Ammon's horn (tissue), 1 donor: ENCODE measurements around the gene PFKFB2.

Experiments used
- DNase-seq: peaks from one replicate; pipeline ENCODE4 v3.0.0-alpha.2; 2016; ENCODE audit warnings: low spot score

Gene PFKFB2

DNA sequence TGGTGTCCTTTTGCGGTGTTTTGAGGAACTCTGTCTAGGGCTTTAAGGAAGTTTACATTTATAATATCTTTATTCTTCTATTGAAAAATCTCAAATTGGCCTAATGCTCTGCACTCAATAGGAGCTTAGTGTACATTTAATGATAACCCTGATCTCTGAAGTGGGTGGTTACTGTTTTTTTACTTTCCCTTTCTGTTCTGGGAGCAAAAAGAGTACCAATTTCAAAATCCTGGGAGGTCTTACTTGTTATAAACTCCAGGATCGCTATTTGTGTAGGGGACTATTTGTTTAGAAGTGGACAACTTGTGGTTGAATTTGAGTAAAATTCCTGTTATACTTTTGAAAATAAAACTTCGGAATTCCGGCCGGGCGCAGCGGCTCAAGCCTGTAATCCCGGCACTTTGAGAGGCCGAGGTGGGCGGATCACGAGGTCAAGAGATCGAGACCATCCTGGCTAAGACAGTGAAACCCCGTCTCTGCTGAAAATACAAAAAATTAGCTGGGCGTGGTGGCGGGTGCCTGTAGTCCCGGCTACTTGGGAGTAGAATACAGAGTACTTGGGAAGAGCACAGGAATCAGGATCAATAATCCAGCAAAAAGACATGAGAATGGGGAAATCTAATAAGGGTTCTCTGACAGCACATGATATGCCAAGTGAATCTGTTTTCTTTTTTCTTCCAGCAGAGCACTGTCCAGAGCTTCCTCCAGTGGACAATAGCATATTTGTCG, 36.7 kb downstream of the PFKFB2 start:
- no peak for DNase-seq

DNA sequence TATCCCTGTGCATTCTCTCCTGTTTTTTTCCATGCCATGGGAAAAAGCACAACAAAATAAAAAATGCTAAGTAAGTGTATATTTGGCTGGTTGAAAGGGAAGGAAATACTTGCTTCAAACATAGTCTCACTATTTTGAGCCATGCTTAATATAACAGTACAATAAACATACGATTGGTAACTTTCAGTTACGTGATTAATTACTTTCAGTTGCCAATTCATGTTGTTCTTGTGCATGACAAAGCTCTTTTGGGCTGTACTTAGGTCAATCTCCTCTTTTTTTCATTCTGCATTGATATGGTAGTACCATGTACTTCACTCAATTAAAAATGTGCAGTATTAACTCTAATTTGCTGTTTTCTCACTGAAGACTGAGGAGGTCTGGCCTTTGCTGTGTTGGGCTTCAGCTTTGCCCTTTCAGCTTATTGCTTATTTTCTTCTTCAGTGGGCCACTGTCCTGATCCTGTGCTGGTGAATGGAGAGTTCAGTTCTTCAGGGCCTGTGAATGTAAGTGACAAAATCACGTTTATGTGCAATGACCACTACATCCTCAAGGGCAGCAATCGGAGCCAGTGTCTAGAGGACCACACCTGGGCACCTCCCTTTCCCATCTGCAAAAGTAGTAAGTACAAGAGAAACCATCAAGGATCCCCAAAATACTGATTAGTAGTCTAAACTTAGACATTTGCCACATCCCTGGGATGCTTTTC, 38.3 kb downstream of the PFKFB2 start:
- DNase-seq: no peak

DNA sequence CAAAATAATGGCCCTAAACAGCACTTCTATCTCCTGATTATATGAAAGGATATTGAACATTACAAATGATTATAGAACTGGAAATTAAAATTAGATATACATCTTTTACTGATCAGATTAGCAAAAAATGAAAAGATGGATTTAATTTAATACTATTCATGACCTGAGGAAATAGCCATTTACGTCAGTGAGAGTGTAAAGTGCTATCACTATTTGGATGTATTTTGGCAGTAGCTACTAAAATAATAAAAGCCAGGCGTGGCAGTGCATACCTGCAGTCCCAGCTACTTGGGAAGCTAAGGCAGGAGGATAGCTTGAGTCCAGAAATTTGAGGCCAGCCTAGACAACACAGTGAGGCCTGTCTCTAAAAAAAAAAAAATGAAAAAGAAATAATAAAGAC, 40.9 kb downstream of the PFKFB2 start:
- no peak for DNase-seq

DNA sequence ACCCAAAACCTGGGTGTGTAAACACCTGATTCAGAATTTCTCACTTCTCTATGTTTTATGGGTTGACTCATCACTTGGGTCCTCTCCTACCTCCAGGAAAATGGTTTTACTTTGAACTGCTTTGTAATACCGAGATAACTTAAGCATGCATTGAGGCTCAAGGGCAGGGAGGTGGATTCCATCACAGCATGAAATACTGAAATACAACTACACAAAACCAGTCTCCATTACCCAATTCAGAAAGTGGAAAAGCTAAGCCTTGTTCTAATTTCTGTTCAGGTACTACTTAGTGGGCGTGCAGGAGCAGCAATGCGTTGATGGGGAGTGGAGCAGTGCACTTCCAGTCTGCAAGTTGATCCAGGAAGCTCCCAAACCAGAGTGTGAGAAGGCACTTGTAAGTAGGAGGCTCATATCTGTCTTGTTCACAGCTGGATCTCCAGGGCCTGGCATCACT, 44.8 kb downstream of the PFKFB2 start:
- no peak for DNase-seq

DNA sequence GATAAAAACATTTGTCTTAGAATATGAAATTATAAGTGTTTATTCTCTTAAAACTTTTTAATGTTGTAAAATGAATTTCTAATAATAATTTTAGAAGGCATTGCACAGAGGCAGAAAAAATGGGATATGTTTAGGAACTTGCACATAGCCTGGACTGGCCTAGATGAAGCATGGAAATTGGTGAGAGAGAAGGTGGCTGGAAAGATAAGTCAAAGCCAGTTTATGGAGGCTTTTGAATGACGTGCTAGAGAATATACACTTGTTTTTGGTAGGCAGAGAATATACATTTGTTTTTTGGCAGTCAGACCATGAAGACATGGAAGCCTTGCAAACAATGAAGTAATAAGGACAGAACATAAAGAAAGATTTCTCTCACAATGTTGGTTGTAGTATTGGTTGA, 48.6 kb downstream of the PFKFB2 start:
- no peak for DNase-seq

DNA sequence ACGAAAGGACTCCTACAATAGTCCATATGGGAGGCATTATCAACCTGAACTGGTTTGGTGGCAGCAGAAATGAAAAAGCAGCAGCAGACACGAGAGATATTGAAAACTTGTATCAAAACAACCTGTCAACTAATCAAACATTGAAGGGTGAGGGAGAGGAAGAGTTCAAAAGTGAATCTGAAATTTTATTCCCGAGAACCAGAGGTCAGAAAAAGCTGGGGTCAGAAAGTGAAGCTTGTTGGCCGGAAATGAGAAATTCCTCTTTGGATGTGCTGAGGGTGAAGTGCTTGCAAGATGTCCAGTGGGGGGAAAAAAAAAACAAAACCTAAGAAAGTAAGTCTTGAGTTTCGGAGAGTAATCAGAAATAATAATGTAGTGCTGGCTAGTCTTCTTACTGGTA, 49.1 kb downstream of the PFKFB2 start:
- DNase-seq: no peak

DNA sequence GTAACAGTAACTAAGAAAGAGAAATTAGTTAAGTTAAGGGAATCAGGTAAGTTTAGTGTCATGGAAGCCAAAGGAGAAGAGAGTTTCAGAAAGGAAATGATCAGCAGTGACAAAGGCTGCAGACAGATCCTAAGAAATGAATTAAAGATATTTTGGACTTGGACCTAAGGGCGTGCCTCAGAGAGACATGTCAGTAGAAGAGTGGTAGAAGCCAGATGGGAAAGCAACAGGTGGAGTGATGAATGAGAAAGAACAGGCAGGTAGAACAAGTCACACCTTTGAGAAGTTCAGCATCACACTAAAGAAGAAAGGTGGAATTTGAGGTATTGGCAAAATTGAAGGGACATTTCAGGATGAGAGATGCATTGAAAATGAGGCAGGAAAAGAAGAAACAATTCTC, 49.6 kb downstream of the PFKFB2 start:
- no peak for DNase-seq

DNA sequence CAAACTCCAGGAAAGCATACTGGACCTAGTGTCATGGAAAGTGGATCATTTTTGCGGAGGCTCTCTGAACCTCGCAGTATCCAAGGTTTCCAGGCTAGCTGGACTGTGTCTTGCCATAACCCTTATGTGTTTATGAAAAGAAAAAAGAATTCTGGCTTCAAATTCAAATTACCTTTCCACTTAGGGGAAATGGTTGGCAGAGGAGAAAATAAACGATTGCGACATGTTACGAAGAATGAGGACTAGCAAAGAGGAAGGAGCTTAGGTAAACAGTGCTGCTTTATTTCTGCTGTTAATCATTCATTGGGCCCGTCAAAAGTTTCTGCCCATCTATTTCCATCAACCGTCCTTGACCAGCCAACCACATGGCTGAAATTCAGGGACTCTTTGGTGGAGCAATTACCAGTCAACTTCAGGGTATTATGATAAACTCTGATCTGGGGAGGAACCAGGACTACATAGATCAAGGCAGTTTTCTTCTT, 50.9 kb downstream of the PFKFB2 start, which contains the start of gene C4BPA:
Gene C4BPA, plus strand, starts transcription at position 342 of the 482 bp plus-strand sequence. CDS start 8,793 bp downstream, outside the sequence.
- no peak for DNase-seq

DNA sequence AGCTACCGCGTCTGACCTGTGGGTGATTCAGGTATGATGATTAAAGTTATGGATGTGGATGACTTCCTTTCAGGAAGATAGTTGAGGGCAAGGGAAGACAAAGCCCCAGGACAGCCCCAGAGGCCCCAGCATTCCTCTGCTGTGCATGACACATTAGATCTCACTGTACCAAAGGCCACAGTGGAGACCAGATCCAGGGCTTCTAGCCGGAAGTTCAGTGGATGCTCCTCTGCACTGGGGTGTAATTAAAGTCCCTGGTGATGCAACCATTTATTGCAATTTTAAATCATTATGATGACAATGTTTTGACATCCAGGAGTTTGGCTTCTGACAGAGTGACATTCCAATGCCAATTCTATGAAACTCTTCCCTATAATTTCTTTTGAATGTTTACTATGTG, 55.9 kb downstream of the PFKFB2 start:
- no peak for DNase-seq

DNA sequence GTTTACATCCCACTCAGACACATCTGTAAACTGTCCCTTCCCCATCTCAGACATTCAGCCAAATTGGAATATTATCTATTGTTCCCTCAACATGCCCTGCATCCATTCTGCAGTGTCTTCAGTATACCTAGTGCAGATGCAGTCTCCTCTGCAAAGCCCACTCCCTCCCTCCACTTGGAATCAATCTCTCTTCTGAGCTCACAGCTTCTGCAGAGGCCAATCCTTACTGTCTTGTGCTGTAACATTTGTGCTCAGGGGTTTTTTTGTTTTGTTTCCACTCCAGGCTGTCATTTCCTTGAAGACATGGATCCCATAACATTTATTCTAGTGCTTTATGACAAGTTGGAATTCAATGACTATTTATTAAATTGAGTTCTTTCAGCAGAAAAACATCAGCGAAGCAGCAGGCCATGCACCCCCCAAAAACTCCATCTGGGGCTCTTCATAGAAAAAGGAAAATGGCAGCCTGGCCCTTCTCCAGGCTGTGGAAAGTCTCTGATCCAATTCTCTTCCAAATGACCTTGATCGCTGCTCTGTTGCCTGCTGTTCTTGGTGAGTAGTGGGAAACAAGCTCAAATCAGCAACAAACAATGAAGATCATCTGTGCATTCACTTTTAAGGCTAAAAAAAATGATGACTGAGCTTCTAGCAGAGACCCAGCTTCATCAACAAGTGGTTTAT, 59.7 kb downstream of the PFKFB2 start:
- DNase-seq: no peak

DNA sequence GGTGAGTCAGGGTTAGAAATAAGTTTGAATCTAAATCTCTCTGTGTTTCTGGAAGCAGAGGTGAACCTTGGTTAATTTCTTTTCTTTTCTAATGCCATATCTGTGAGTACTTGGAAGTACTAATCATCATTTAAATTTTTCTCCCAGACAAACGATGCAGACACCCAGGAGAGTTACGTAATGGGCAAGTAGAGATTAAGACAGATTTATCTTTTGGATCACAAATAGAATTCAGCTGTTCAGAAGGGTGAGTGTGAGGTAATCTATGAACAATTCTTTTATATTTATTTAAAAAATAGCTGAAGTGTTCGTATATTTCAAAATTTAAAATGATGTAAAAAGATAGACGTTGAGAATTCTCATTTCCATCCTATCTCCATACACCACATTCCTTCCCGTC, 62.2 kb downstream of the PFKFB2 start:
- no peak for DNase-seq

DNA sequence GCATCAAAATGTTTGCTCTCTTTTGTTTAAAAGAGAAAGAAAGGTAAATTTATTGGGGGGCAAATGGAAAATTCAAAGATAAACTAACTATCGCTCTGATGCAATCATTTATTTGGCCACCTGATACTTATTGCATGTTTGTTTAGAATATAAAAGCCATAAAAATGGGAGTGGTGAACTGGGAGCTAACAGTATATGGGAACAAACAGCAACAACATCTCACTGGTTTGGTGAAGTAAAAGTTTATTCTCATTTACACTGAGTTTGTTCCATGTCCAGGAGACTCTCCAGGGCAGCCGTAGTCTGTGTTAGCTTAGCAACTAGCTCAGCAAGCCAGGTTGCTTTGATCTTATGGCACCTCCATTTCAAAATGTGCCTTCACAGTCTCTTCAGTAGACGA, 71.3 kb downstream of the PFKFB2 start:
- DNase-seq: no peak

DNA sequence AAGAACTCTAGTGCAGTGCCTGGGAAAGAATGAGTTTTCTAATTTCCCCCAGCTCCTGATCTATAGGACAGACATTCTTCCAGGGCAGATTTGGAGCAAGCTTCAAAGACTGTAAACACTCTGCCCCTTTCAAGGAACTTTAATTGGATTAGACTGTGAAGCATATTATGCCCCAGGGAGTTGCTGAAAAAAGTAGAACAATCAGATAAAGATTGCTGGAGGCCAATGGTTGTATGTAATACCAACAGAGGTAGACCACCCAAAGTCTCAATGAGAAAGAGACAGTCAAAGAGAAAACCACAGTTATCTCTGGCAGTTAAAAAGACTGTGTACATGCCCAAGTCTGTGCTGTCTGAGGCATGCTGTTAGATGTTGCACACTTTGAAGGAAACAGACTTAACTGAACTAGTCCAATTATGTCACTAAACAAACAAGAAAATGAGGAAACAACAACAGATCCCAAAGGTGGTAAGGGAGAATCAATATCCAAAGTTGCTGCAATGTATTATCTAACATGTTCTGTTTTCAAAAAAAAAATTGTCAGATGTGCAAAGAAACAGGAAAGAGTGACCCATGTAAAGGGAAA, 75.4 kb downstream of the PFKFB2 start:
- DNase-seq: no peak

DNA sequence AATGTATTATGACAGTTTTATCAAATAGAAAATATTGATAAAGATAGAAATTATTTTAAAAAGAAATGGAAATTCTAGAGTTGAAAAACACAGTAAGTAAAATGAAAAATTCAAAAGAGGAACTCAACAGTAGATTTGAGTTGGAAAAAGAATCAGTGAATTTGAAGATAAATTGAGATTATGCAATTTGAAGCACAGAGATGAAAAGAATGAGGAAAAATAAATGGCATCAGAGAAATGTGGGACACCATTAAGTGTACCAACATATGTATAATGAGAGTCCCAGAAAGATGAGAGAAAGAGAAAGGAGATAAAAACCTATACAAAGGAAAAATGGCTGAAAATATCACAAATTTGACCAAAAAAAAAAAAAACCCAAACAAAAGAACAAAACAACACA, 76.0 kb downstream of the PFKFB2 start:
- DNase-seq: no peak
